HepG2 (cell line): ENCODE results near the gene CTDSP1. TPM values are rescaled to one million over a fixed set of nuclear protein-coding genes. Genes with fewer than 3 reads are reported as not detected.

Source experiments
- ARNTL ChIP-seq: sonication (generic); formaldehyde crosslinking; IDR thresholded peaks from 2 replicates; pipeline ENCODE4 v1.4.0; 2020; ENCODE audit warnings: mild to moderate bottlenecking, missing genetic modification reagents
- CEBPG ChIP-seq: IDR thresholded peaks from 2 replicates; pipeline ENCODE4 v1.6.1; 2016
- DMAP1 ChIP-seq: IDR thresholded peaks from 2 replicates; pipeline ENCODE4 v1.6.1; 2016
- DR1 ChIP-seq: sonication (generic); formaldehyde crosslinking; IDR thresholded peaks from 2 replicates; pipeline ENCODE4 v1.8.0; 2021; ENCODE audit warnings: mild to moderate bottlenecking, missing genetic modification reagents, inconsistent platforms
- KAT7 ChIP-seq: IDR thresholded peaks from 2 replicates; pipeline ENCODE4 v1.6.1; 2018; ENCODE audit warnings: borderline replicate concordance, missing compliant biosample characterization
- MAF1 ChIP-seq: sonication (generic); formaldehyde crosslinking; IDR thresholded peaks from 2 replicates; pipeline ENCODE4 v1.5.0; 2020; ENCODE audit warnings: missing genetic modification reagents, borderline replicate concordance
- MIER2 ChIP-seq: IDR thresholded peaks from 2 replicates; pipeline ENCODE4 v1.6.1; 2016; ENCODE audit warnings: missing biosample characterization, missing genetic modification reagents
- MNT ChIP-seq: fragments of 450-650 bp; IDR thresholded peaks from 2 replicates; pipeline ENCODE4 v1.6.1; 2016
- MXD3 ChIP-seq: IDR thresholded peaks from 2 replicates; pipeline ENCODE4 v1.6.1; 2016; ENCODE audit warnings: mild to moderate bottlenecking, missing biosample characterization, missing genetic modification reagents
- NCOA2 ChIP-seq: sonication (generic); formaldehyde crosslinking; IDR thresholded peaks from 2 replicates; pipeline ENCODE4 v1.8.0; 2022; ENCODE audit warnings: inconsistent platforms
- PATZ1 ChIP-seq: sonication (generic); formaldehyde crosslinking; IDR thresholded peaks from 2 replicates; pipeline ENCODE4 v1.4.0; 2020; ENCODE audit warnings: missing genetic modification reagents
- POGZ ChIP-seq: sonication (generic); formaldehyde crosslinking; IDR thresholded peaks from 2 replicates; pipeline ENCODE4 v1.4.0; 2020; ENCODE audit warnings: mild to moderate bottlenecking, missing genetic modification reagents
- SP4 ChIP-seq: sonication (generic); formaldehyde crosslinking; IDR thresholded peaks from 2 replicates; pipeline ENCODE4 v1.8.1; 2023; ENCODE audit warnings: mild to moderate bottlenecking, missing genetic modification reagents
- STAG1 ChIP-seq: sonication (generic); formaldehyde crosslinking; IDR thresholded peaks from 2 replicates; pipeline ENCODE4 v1.4.0; 2020; ENCODE audit warnings: missing genetic modification reagents
- TCF12 ChIP-seq, 2 experiments: fragments of 450-650 bp in 1 of 2; sonication (generic) in 1 of 2; formaldehyde crosslinking in 1 of 2; IDR thresholded peaks; 2 replicates each; pipeline versions ENCODE4 v1.6.1 to v1.8.0; 2017 to 2022; ENCODE audit warnings: antibody characterized with exemption in 1 of 2, mild to moderate bottlenecking in 1 of 2, missing genetic modification reagents in 1 of 2, moderate library complexity in 1 of 2
- WIZ ChIP-seq: sonication (generic); formaldehyde crosslinking; IDR thresholded peaks from 2 replicates; pipeline ENCODE4 v1.5.1; 2020; ENCODE audit warnings: mild to moderate bottlenecking, missing genetic modification reagents
- ZBTB20 ChIP-seq: sonication (generic); formaldehyde crosslinking; IDR thresholded peaks from 2 replicates; pipeline ENCODE4 v1.8.1; 2023; ENCODE audit warnings: missing genetic modification reagents, low read depth, mild to moderate bottlenecking, borderline replicate concordance
- ZIK1 ChIP-seq: sonication (generic); formaldehyde crosslinking; IDR thresholded peaks from 2 replicates; pipeline ENCODE4 v1.5.0; 2020; ENCODE audit warnings: mild to moderate bottlenecking, low read depth, missing genetic modification reagents, borderline replicate concordance
- ZNF17 ChIP-seq: sonication (generic); formaldehyde crosslinking; IDR thresholded peaks from 2 replicates; pipeline ENCODE4 v1.5.0; 2020; ENCODE audit warnings: mild to moderate bottlenecking, missing genetic modification reagents
- ZNF24 ChIP-seq: fragments of 450-650 bp; IDR thresholded peaks from 2 replicates; pipeline ENCODE4 v1.6.1; 2017; ENCODE audit warnings: antibody characterized with exemption, mild to moderate bottlenecking
- ZNF280D ChIP-seq: sonication (generic); formaldehyde crosslinking; IDR thresholded peaks from 2 replicates; pipeline ENCODE4 v1.5.1; 2020; ENCODE audit warnings: mild to moderate bottlenecking, missing genetic modification reagents
- ZNF7 ChIP-seq: IDR thresholded peaks from 2 replicates; pipeline ENCODE4 v1.6.1; 2016; ENCODE audit warnings: missing biosample characterization, missing genetic modification reagents
- ZNF747 ChIP-seq: sonication (generic); formaldehyde crosslinking; IDR thresholded peaks from 2 replicates; pipeline ENCODE4 v1.8.1; 2023; ENCODE audit warnings: missing genetic modification reagents, mild to moderate bottlenecking, borderline replicate concordance
- ZNF792 ChIP-seq: IDR thresholded peaks from 2 replicates; pipeline ENCODE4 v1.6.1; 2016
- polyA plus RNA-seq, 8 experiments: library from polyadenylated mRNA; depleted of rRNA in 3 of 8; stranded (reverse) in 7 of 8; unstranded in 1 of 8; fragments of >200 nt; fragmentation: Illumina TruSeq in 4 of 8; extraction: Trizol in 4 of 8; gene quantifications; 2 replicates each; pipeline versions ENCODE4 v1.2.1 to v1.2.3, GENCODE V29; 2011 to 2016; ENCODE audit warnings: low read depth in 4 of 8, missing spikeins in 1 of 8, mixed read lengths in 1 of 8; ENCODE audit not compliant: insufficient read depth in 1 of 8
- total RNA-seq, 5 experiments: library from RNA; depleted of rRNA; stranded (reverse); fragments of >200 nt; fragmentation: Illumina TruSeq; extraction: Trizol; gene quantifications; 2 replicates each; pipeline ENCODE4 v1.2.3, GENCODE V29; 2016; ENCODE audit warnings: low read depth in 1 of 5

Gene CTDSP1
- total and polyA plus RNA-seq, 2 of the 13 experiments (the other 11 are each of a cell fraction or from before 2014, with no cell fraction given) = 91.0 to 268 TPM

GRCh38 chr2:218395826-218396687, 3.6 kb upstream of the CTDSP1 start (continued):
- peak; percentile 97 for TF ChIP-seq ZNF280D (CRISPR knock-in tag)
- peak; percentile 25; the same call in 1 of the 2 replicates for TF ChIP-seq MXD3
- TF ChIP-seq ZNF747 = peak; percentile 91; the same call in 1 of the 2 replicates
- peak; percentile 92 for TF ChIP-seq ARNTL (CRISPR knock-in tag)
- peak; percentile 90 for TF ChIP-seq POGZ
- TF ChIP-seq DMAP1 (CRISPR knock-in tag) = peak; percentile 84
- 0 out of 2 replicates have a peak, but pooled peaks have one; percentile 71 for TF ChIP-seq ZNF17 (CRISPR knock-in tag)
- TF ChIP-seq ZNF792 (CRISPR knock-in tag) = peak; percentile 72; the same call in 1 of the 2 replicates
- TF ChIP-seq ZNF7 (CRISPR knock-in tag) = no peak
- TF ChIP-seq NCOA2 (CRISPR knock-in tag) = peak; percentile 78
- TF ChIP-seq ZIK1 (CRISPR knock-in tag) = peak; percentile 86; the same call in 1 of the 2 replicates
- peak; percentile 79 for TF ChIP-seq ZNF24
- no peak; the same call in 1 of the 2 replicates for TF ChIP-seq MAF1 (CRISPR knock-in tag)
- peak; percentile 53; the same call in 1 of the 2 replicates for TF ChIP-seq DR1 (CRISPR knock-in tag)
- peak; percentile 52; the same call in 1 of the 2 replicates for TF ChIP-seq MIER2
- peak; percentile 99 for TF ChIP-seq PATZ1 (CRISPR knock-in tag)
- TF ChIP-seq SP4 (CRISPR knock-in tag) = peak; percentile 90
- TF ChIP-seq STAG1 = peak; percentile 86
- TF ChIP-seq ZBTB20 = peak; percentile 75; the same call in 1 of the 2 replicates
- TF ChIP-seq TCF12 (IDR thresholded peaks at IDR 0.05) = no peak
- TF ChIP-seq TCF12 (CRISPR knock-in tag; IDR thresholded peaks at IDR 0.05) = peak; percentile 62
- TF ChIP-seq MNT = peak; percentile 5; the same call in 1 of the 2 replicates
- no peak; the same call in 1 of the 2 replicates for TF ChIP-seq CEBPG (CRISPR knock-in tag)
- peak; percentile 74 for TF ChIP-seq KAT7 (CRISPR knock-in tag)
- TF ChIP-seq WIZ (CRISPR knock-in tag) = peak; percentile 94; the same call in 1 of the 2 replicates
